Loucy (cell line): ENCODE results near the gene SLC25A26.

Experiments
- H2AFZ ChIP-seq: fragments of 200-600 bp; sonication (generic); 2 replicates; pipeline ENCODE4 v1.6.0; 2016; ENCODE audit warnings: antibody characterized with exemption, mild to moderate bottlenecking, low read length, moderate library complexity
- H3F3A ChIP-seq: fragments of 200-600 bp; 2 replicates; pipeline ENCODE4 v1.6.0; 2016; ENCODE audit warnings: antibody characterized with exemption, low read depth, mild to moderate bottlenecking
- H3K27me3 ChIP-seq: fragments of 200-600 bp; sonication (generic); 2 replicates; pipeline ENCODE4 v1.6.1; 2014; ENCODE audit warnings: low read length, mild to moderate bottlenecking; ENCODE audit not compliant: insufficient read depth, poor library complexity, severe bottlenecking
- H3K36me3 ChIP-seq: fragments of 200-600 bp; sonication (generic); 2 replicates; pipeline ENCODE4 v1.6.1; 2016; ENCODE audit warnings: low read length; ENCODE audit not compliant: insufficient read depth
- H3K4me1 ChIP-seq: fragments of 200-600 bp; sonication (generic); 2 replicates; pipeline ENCODE4 v1.5.1; 2014; ENCODE audit warnings: low read length, mild to moderate bottlenecking; ENCODE audit not compliant: insufficient read depth, poor library complexity, severe bottlenecking
- H3K4me2 ChIP-seq: fragments of 200-600 bp; sonication (generic); 2 replicates; pipeline ENCODE4 v1.6.0; 2014; ENCODE audit warnings: antibody characterized with exemption, low read length, low read depth, mild to moderate bottlenecking; ENCODE audit not compliant: poor library complexity, severe bottlenecking
- H3K4me3 ChIP-seq: fragments of 200-600 bp; sonication (generic); 2 replicates; pipeline ENCODE4 v1.5.1; 2014; ENCODE audit warnings: low read length, mild to moderate bottlenecking, mixed read lengths; ENCODE audit not compliant: poor library complexity, severe bottlenecking
- H3K79me2 ChIP-seq: fragments of 200-600 bp; sonication (generic); 2 replicates; pipeline ENCODE4 v1.6.1; 2014; ENCODE audit warnings: low read length; ENCODE audit not compliant: insufficient read depth
- H3K9ac ChIP-seq: fragments of 200-600 bp; sonication (generic); 2 replicates; pipeline ENCODE4 v1.6.0; 2014; ENCODE audit warnings: mild to moderate bottlenecking, low read depth, low read length, moderate library complexity; ENCODE audit not compliant: poor library complexity, severe bottlenecking
- H3K9me2 ChIP-seq: fragments of 200-600 bp; sonication (generic); replicated peaks from 2 replicates; pipeline ENCODE4 v1.6.1; 2016; ENCODE audit warnings: low read depth, low read length, mixed read lengths
- H3K9me3 ChIP-seq: fragments of 200-600 bp; sonication (generic); 2 replicates; pipeline ENCODE4 v1.6.1; 2014; ENCODE audit warnings: mild to moderate bottlenecking, antibody characterized with exemption, low read length, low read depth; ENCODE audit not compliant: insufficient read depth
- H4K20me1 ChIP-seq: fragments of 200-600 bp; sonication (generic); 2 replicates; pipeline ENCODE4 v1.6.0; 2014; ENCODE audit warnings: antibody characterized with exemption, low read length, mild to moderate bottlenecking; ENCODE audit not compliant: insufficient read depth, poor library complexity, severe bottlenecking
- CTCF ChIP-seq: fragments of 200-600 bp; sonication (generic); conservative IDR thresholded peaks from 2 replicates; pipeline ENCODE4 v1.5.1; 2014; ENCODE audit warnings: mild to moderate bottlenecking, antibody characterized with exemption, low read length
- EZH2phosphoT487 ChIP-seq: fragments of 200-600 bp; IDR thresholded peaks from 2 replicates; pipeline ENCODE4 v1.6.1; 2018; ENCODE audit warnings: antibody characterized with exemption, mild to moderate bottlenecking, moderate library complexity, borderline replicate concordance

SLC25A26 gene

GRCh38 chr3:66363148-66363547 lies 142.3 kb downstream of the SLC25A26 start:
- H3K4me2 ChIP-seq, result no peak overlapping the region
- no peak overlapping the region for H2AFZ ChIP-seq
- H3K9ac ChIP-seq, result no peak overlapping the region
- no peaks in the 10 kb centered on the region for H3K36me3 ChIP-seq
- no peaks in the 10 kb centered on the region for H3K79me2 ChIP-seq
- no peaks in the 10 kb centered on the region for H3K9me2 ChIP-seq
- peaks cover 36% of the 10 kb centered on the region for H3K4me1 ChIP-seq
- no peak overlapping the region for H3K4me3 ChIP-seq
- TF ChIP-seq CTCF (no peak), EZH2phosphoT487 (no peak)
- no peaks in the 10 kb centered on the region for H3K27me3 ChIP-seq
- no peaks in the 10 kb centered on the region for H3K9me3 ChIP-seq
- no peaks in the 10 kb centered on the region for H3F3A ChIP-seq
- no peaks in the 10 kb centered on the region for H4K20me1 ChIP-seq

- no peaks in the 10 kb centered on the region for H3K9me2 ChIP-seq
- H3K9ac ChIP-seq, result no peak overlapping the region
- H3K36me3 ChIP-seq, result no peaks in the 10 kb centered on the region; the same call in 1 of the 2 replicates
- no peak overlapping the region for H3K4me3 ChIP-seq
- TF ChIP-seq EZH2phosphoT487 (no peak), CTCF (no peak)
- no peaks in the 10 kb centered on the region for H4K20me1 ChIP-seq
- H3K79me2 ChIP-seq, result no peaks in the 10 kb centered on the region
- H3K4me1 ChIP-seq, result peaks cover 41% of the 10 kb centered on the region
- no peak overlapping the region for H3K4me2 ChIP-seq
- no peaks in the 10 kb centered on the region for H3F3A ChIP-seq
- H2AFZ ChIP-seq, result no peak overlapping the region
- H3K9me3 ChIP-seq, result no peaks in the 10 kb centered on the region
- no peaks in the 10 kb centered on the region for H3K27me3 ChIP-seq
Measured at GRCh38 chr3:66365080-66365479, 144.3 kb downstream of the SLC25A26 start.

- H2AFZ ChIP-seq, result no peak overlapping the region
- no peak overlapping the region for H3K9ac ChIP-seq
- H3K9me2 ChIP-seq, result no peaks in the 10 kb centered on the region
- H3K4me2 ChIP-seq, result peak overlapping the region; percentile 40
- no peaks in the 10 kb centered on the region; the same call in 1 of the 2 replicates for H3K36me3 ChIP-seq
- H3K79me2 ChIP-seq, result no peaks in the 10 kb centered on the region
- H3K9me3 ChIP-seq, result no peaks in the 10 kb centered on the region
- H3F3A ChIP-seq, result no peaks in the 10 kb centered on the region
- no peak for TF ChIP-seq CTCF
- H3K4me3 ChIP-seq, result no peak overlapping the region
- no peaks in the 10 kb centered on the region for H3K27me3 ChIP-seq
- H4K20me1 ChIP-seq, result no peaks in the 10 kb centered on the region
- peaks cover 53% of the 10 kb centered on the region for H3K4me1 ChIP-seq
Measured at GRCh38 chr3:66366747-66367146, 145.9 kb downstream of the SLC25A26 start.
